CD14-positive monocyte (primary cell): Measurements from ENCODE around the gene TACC3. TPM values are rescaled to one million over a fixed set of nuclear protein-coding genes. Genes with fewer than 3 reads are reported as not detected.

Source experiments
- DNase-seq, 3 donors: peaks; one replicate each; pipeline ENCODE4 v3.0.0-alpha.2; 2011 to 2022
- H2AFZ ChIP-seq: 2 replicates; pipeline ENCODE4 v1.6.0; 2012; ENCODE audit warnings: mild to moderate bottlenecking, low read depth, low read length, inconsistent platforms; ENCODE audit not compliant: insufficient read depth, poor library complexity, severe bottlenecking
- H3K27ac ChIP-seq, 2 donors: 1 replicate in 1 of 2; 2 replicates in 1 of 2; pipeline ENCODE4 v1.5.1; 2012 to 2013; ENCODE audit warnings: low read length in 2 of 2, control low read depth in 1 of 2, inconsistent platforms in 1 of 2, low read depth in 1 of 2, mild to moderate bottlenecking in 1 of 2
- H3K27me3 ChIP-seq, 2 donors: one replicate each; pipeline versions ENCODE4 v1.6.0 to v1.6.1; 2011 to 2013; ENCODE audit warnings: low read length in 2 of 2; ENCODE audit not compliant: control insufficient read depth in 2 of 2, insufficient read depth in 2 of 2
- H3K36me3 ChIP-seq, 2 donors: replicated peaks in 1 of 2; 1 replicate in 1 of 2; 2 replicates in 1 of 2; pipeline versions ENCODE4 v1.5.1 to v1.6.1; 2012 to 2013; ENCODE audit warnings: low read length in 2 of 2, control low read depth in 1 of 2, inconsistent platforms in 1 of 2, mild to moderate bottlenecking in 1 of 2; ENCODE audit not compliant: insufficient read depth in 2 of 2, control insufficient read depth in 1 of 2
- H3K4me1 ChIP-seq, 2 donors: 1 replicate in 1 of 2; 2 replicates in 1 of 2; pipeline versions ENCODE4 v1.5.1 to v1.6.1; 2012 to 2013; ENCODE audit warnings: low read length in 2 of 2, control low read depth in 1 of 2, inconsistent platforms in 1 of 2, mild to moderate bottlenecking in 1 of 2, moderate library complexity in 1 of 2; ENCODE audit not compliant: insufficient read depth in 2 of 2, control insufficient read depth in 1 of 2
- H3K4me2 ChIP-seq: replicated peaks from 2 replicates; pipeline ENCODE3; 2012; ENCODE audit warnings: low read length, moderate library complexity, mild to moderate bottlenecking; ENCODE audit not compliant: poor library complexity, severe bottlenecking; ENCODE audit errors: extremely low read depth
- H3K4me3 ChIP-seq, 3 experiments: fragments of 200-600 bp in 1 of 3; sonication (generic) in 1 of 3; replicated peaks in 1 of 3; 1 replicate in 2 of 3; 2 replicates in 1 of 3; pipeline ENCODE4 v1.5.1; 2011 to 2013; ENCODE audit warnings: low read length in 3 of 3, mild to moderate bottlenecking in 3 of 3, control low read depth in 2 of 3, low read depth in 2 of 3, inconsistent platforms in 1 of 3, moderate library complexity in 1 of 3
- H3K79me2 ChIP-seq: 2 replicates; pipeline ENCODE4 v1.6.0; 2012; ENCODE audit warnings: mild to moderate bottlenecking, control low read depth, inconsistent platforms, low read length, moderate library complexity; ENCODE audit not compliant: insufficient read depth
- H3K9ac ChIP-seq: 2 replicates; pipeline ENCODE4 v1.6.0; 2017; ENCODE audit warnings: low read length, mild to moderate bottlenecking; ENCODE audit not compliant: insufficient read depth, poor library complexity, severe bottlenecking
- H3K9me3 ChIP-seq, 2 donors: replicated peaks in 1 of 2; 1 replicate in 1 of 2; 2 replicates in 1 of 2; pipeline versions ENCODE4 v1.5.1 to v1.6.1; 2012 to 2013; ENCODE audit warnings: low read length in 2 of 2, control low read depth in 1 of 2; ENCODE audit not compliant: control insufficient read depth in 1 of 2, insufficient read depth in 1 of 2
- H4K20me1 ChIP-seq: 2 replicates; pipeline ENCODE4 v1.6.0; 2012; ENCODE audit warnings: mild to moderate bottlenecking, low read length, control low read depth, moderate library complexity; ENCODE audit not compliant: insufficient read depth
- H3K27ac Mint-ChIP-seq, 7 donors: one replicate each; pipeline ENCODE4 v1.8.0; 2020; ENCODE audit warnings: mild to moderate bottlenecking in 7 of 7, mixed read lengths in 7 of 7, moderate library complexity in 6 of 7, inconsistent platforms in 2 of 7
- H3K27me3 Mint-ChIP-seq, 3 donors: one replicate each; pipeline ENCODE4 v1.8.0; 2021 to 2022; ENCODE audit warnings: low read depth in 3 of 3, mild to moderate bottlenecking in 3 of 3, mixed read lengths in 3 of 3, moderate library complexity in 3 of 3, inconsistent platforms in 1 of 3
- H3K36me3 Mint-ChIP-seq, 2 donors: one replicate each; pipeline ENCODE4 v1.8.0; 2020; ENCODE audit warnings: mixed read lengths in 2 of 2, inconsistent platforms in 1 of 2, mild to moderate bottlenecking in 1 of 2
- H3K4me1 Mint-ChIP-seq: one replicate; pipeline ENCODE4 v1.8.0; 2020; ENCODE audit warnings: mild to moderate bottlenecking, mixed read lengths
- H3K4me3 Mint-ChIP-seq, 2 donors: one replicate each; pipeline ENCODE4 v1.8.0; 2020; ENCODE audit warnings: mild to moderate bottlenecking in 2 of 2, mixed read lengths in 2 of 2, moderate library complexity in 1 of 2
- H3K9me3 Mint-ChIP-seq, 7 donors: one replicate each; pipeline ENCODE4 v1.8.0; 2020 to 2022; ENCODE audit warnings: mixed read lengths in 7 of 7, mild to moderate bottlenecking in 6 of 7, moderate library complexity in 6 of 7, inconsistent platforms in 2 of 7
- CTCF ChIP-seq: fragments of 200-600 bp; IDR thresholded peaks from one replicate; pipeline ENCODE4 v1.8.0; 2022; ENCODE audit warnings: antibody characterized with exemption, mild to moderate bottlenecking
- WGBS: methylation state at CpG from one replicate; pipeline ENCODE4 v1.1.5; 2013; ENCODE audit warnings: missing lambda C conversion rate; ENCODE audit not compliant: insufficient coverage; 5-methylcytosine and 5-hydroxymethylcytosine counted together
- intact Hi-C, 2 donors: fragments of 100-400 bp; cut with micrococcal nuclease; formaldehyde crosslinking; loops; one replicate each; pipeline versions ENCODE4 v1.15.0 to v1.15.1; 2023
- polyA plus RNA-seq, 3 donors: library from polyadenylated mRNA; depleted of rRNA in 1 of 3; unstranded in 2 of 3; stranded (reverse) in 1 of 3; fragments of 300-500 nt in 2 of 3; fragments of >200 nt in 1 of 3; fragmentation: Illumina TruSeq in 2 of 3; gene quantifications; 1 replicate in 2 of 3; 2 replicates in 1 of 3; pipeline ENCODE4 v1.2.3, GENCODE V29; 2012 to 2021

Gene TACC3
- polyA plus RNA-seq, 3 donors: 43.7 to 84.2 (median 56.6) TPM

- Histone ChIP-seq H3K9ac (no peak overlapping the region), H3K79me2 (no peaks in the 10 kb centered on the region), H3K9me3 (no peaks in the 10 kb centered on the region), H3K4me3 (no peak overlapping the region), H3K36me3 (no peaks in the 10 kb centered on the region), H3K4me2 (no peak overlapping the region), H3K4me1 (no peaks in the 10 kb centered on the region), H3K27ac (no peak overlapping the region), H4K20me1 (no peaks in the 10 kb centered on the region), H2AFZ (no peak overlapping the region), H3K27me3 (peaks cover 0 to 28% of the 10 kb centered on the region in 2 donors)
- Mint-ChIP-seq H3K27ac (no peak overlapping the region), H3K9me3 (peaks cover 0 to 4% (median 0%) of the 10 kb centered on the region in 7 donors), H3K27me3 (peaks cover 20 to 42% (median 26%) of the 10 kb centered on the region in 3 donors), H3K36me3 (no peaks in the 10 kb centered on the region), H3K4me1 (peaks cover 1% of the 10 kb centered on the region), H3K4me3 (no peak overlapping the region)
- no peak for TF ChIP-seq CTCF
- 81% methylated on average over 21 of the region's 25 CpGs for WGBS
- intact Hi-C loops: no loop called here
- no peak for DNase-seq
These were observed 39.3 kb downstream of the TACC3 start for GRCh38 chr4:1760521-1761071.

- H3K4me3 ChIP-seq: no peak overlapping the region
- intact Hi-C loops: no loop called here
- H3K9me3 ChIP-seq: no peaks in the 10 kb centered on the region
- no peak overlapping the region for H3K9ac ChIP-seq
- no peaks in the 10 kb centered on the region for H3K79me2 ChIP-seq
- H3K36me3 ChIP-seq: no peaks in the 10 kb centered on the region
- H3K27ac ChIP-seq: no peak overlapping the region
- H3K27me3 ChIP-seq: peaks cover 0 to 34% of the 10 kb centered on the region in 2 donors
- no peaks in the 10 kb centered on the region for H4K20me1 ChIP-seq
- no peaks in the 10 kb centered on the region for H3K4me1 ChIP-seq
- no peak overlapping the region for H3K27ac Mint-ChIP-seq
- no peak for TF ChIP-seq CTCF
- H3K4me3 Mint-ChIP-seq: no peak overlapping the region
- DNase-seq: no peak
- H3K36me3 Mint-ChIP-seq: no peaks in the 10 kb centered on the region
- H3K27me3 Mint-ChIP-seq: peaks cover 23 to 48% (median 26%) of the 10 kb centered on the region in 3 donors
- H2AFZ ChIP-seq: no peak overlapping the region
- peaks cover 0 to 4% (median 0%) of the 10 kb centered on the region in 7 donors for H3K9me3 Mint-ChIP-seq
- WGBS: 85% methylated on average over 9 of the region's 32 CpGs
- H3K4me2 ChIP-seq: no peak overlapping the region
- peaks cover 1% of the 10 kb centered on the region for H3K4me1 Mint-ChIP-seq
These were observed 39.9 kb downstream of the TACC3 start for GRCh38 chr4:1761130-1761689.
